MM.1S (cell line): ENCODE data around the gene CCDC187.

Experiments
- EZH2 ChIP-seq: fragments of 300-600 bp; sonication (generic); optimal IDR thresholded peaks from 2 replicates; pipeline ENCODE3; 2017; ENCODE audit warnings: low read depth, mild to moderate bottlenecking, antibody characterized with exemption, low read length, mixed read lengths
- EZH2phosphoT487 ChIP-seq: fragments of 300-600 bp; sonication (generic); IDR thresholded peaks from 2 replicates; pipeline ENCODE4 v1.6.1; 2018; ENCODE audit warnings: antibody characterized with exemption, low read length
- TF ChIP-seq, protein P1 (sequence below): fragments of 300-600 bp; sonication (generic); IDR thresholded peaks from 2 replicates; pipeline ENCODE4 v1.5.1; 2016; ENCODE audit warnings: antibody characterized with exemption, low read length, mixed read lengths

DNA sequence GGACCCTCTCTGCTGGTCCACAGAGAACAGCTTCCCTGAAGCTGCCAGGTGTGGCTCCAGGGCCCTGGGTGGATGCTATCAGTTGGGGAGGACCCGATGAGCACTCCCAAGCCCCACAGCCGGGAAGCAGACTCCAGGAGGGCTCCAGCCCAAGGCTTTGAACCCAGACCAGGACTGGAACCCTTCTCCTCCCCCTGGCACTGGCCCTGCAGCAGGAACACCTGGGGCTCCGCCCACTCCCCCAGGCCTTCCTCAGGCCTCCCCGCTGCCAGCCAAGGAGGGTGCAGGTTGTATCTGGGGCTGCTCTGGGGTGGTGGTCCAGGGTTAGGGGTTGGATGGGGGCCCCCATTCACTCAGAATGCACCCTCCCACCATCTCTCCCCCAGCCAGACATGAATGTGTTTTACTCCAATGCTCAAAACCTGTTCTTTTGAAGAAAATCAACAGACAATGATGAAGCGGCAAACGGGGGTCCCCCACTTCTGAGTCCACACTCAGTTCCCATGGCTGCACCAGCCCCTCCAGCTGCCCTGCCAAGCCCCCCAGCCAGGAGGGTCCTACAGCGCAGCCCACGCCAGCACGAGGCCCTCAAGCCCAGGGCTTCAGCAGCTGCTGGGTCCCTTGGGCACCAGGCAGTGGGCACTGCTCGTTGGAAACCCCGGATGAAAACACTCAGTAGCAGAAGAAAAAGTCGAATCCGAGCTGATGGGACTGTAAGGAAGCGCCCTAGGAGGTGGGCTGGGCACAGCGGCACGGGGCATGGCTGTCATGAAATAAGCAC lies 23.2 kb downstream of the CCDC187 start:
- TF ChIP-seq, protein P1, sequence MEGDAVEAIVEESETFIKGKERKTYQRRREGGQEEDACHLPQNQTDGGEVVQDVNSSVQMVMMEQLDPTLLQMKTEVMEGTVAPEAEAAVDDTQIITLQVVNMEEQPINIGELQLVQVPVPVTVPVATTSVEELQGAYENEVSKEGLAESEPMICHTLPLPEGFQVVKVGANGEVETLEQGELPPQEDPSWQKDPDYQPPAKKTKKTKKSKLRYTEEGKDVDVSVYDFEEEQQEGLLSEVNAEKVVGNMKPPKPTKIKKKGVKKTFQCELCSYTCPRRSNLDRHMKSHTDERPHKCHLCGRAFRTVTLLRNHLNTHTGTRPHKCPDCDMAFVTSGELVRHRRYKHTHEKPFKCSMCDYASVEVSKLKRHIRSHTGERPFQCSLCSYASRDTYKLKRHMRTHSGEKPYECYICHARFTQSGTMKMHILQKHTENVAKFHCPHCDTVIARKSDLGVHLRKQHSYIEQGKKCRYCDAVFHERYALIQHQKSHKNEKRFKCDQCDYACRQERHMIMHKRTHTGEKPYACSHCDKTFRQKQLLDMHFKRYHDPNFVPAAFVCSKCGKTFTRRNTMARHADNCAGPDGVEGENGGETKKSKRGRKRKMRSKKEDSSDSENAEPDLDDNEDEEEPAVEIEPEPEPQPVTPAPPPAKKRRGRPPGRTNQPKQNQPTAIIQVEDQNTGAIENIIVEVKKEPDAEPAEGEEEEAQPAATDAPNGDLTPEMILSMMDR, result no peak
- TF ChIP-seq EZH2, result no peak
- TF ChIP-seq EZH2phosphoT487, result no peak
